ENCODE measurements around the gene HDAC10.
"Not testable (repeated sequence)": the region's sequence is repeated elsewhere in the genome, so short reads cannot be mapped to it uniquely, and the experiment has no call there.

Gene HDAC10

GRCh38 chr22:50285568-50286229, 34.6 kb upstream of the HDAC10 start:
- no peak for DNase-seq (ENCODE audit: low read depth in 2 of 2, low spot score in 1 of 2)

- no peak for DNase-seq (ENCODE audit: low read depth in 2 of 2, low spot score in 1 of 2)
Measured at GRCh38 chr22:50284479-50284878, 33.4 kb upstream of the HDAC10 start.

GRCh38 chr22:50283821-50284220, 32.8 kb upstream of the HDAC10 start:
- DNase-seq (ENCODE audit: low read depth in 2 of 2, low spot score in 1 of 2) = no peak

DNA sequence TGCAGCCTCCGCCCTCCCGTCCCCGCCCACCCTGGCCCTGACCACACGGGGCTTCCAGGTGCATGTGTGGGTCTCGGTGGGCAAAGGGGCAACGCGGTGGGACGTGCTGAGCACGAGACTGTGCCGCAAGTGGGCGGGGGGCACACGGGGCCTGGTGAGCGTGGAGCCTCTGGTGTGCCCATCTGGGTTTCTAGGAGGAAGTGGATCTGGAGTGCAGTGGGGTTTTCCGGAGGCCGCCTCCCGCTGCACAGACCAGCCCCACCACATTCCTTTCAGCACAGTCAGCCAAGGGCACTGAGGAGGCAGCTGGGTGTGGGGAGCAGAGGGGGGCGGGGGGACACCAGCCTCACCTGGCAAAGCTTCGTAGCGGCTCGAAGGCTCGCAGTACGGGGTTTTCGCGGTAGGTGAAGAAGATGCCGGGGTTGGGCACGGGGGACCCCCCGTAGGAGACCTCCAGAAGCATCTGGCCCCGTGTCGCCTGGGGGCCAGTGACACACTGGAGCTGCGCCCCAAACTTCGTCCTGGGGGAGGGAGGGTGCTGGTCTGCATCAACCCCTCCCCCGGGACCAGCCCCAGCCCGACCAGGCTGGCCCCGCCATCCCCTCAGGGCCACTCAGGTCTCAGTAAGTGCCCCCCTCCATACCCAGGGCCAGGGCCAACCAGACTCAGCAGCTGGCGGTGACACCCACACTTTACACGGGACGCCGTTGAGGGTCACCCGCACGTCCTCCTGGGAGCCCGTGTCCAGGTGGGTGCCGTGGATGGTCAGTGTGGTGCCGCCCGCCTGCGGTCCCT, 31.5 kb upstream of the HDAC10 start:
- DNase-seq (ENCODE audit: low read depth in 2 of 2, low spot score in 1 of 2) = no peak

DNA sequence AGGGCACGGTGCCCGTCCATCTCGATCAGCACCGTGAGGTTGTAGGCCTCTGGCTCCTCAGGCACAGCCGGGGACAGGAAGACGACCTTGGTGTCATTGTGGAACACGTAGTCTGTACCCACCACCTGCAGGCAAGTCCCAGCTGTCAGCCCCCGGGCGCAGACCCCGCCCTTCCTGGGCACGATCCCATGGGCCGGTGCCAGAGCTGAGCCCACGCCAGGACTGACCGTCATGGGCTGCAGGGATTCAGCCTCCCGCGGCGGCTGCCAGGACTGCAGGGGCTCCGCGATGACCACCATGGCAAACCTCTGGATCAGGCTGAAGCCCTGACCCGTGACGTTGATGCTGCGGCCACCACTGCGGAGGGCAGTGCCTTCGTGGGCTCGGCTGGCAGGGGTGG, 30.9 kb upstream of the HDAC10 start:
- DNase-seq (ENCODE audit: low read depth in 2 of 2, low spot score in 1 of 2) = no peak

DNA sequence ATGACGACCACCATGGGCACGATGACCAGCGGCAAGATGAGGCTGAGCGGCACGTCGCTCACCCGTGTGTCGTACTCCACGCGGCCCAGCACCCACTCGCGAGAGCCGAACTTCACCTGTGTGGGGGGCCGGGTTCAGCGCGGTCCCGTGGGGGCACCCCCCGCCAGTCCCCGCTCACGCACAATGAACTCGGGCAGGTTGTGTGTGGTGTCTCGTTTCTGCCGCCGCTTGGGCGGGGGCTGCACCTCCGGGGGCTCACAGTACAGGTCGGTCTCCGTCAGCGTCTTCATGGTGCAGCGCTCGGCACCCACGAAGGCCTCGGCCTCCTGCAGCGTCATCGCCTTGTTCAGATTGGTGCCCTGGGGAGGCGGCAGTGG, 30.3 kb upstream of the HDAC10 start:
- no peak for DNase-seq (ENCODE audit: low read depth in 2 of 2, low spot score in 1 of 2)

DNA sequence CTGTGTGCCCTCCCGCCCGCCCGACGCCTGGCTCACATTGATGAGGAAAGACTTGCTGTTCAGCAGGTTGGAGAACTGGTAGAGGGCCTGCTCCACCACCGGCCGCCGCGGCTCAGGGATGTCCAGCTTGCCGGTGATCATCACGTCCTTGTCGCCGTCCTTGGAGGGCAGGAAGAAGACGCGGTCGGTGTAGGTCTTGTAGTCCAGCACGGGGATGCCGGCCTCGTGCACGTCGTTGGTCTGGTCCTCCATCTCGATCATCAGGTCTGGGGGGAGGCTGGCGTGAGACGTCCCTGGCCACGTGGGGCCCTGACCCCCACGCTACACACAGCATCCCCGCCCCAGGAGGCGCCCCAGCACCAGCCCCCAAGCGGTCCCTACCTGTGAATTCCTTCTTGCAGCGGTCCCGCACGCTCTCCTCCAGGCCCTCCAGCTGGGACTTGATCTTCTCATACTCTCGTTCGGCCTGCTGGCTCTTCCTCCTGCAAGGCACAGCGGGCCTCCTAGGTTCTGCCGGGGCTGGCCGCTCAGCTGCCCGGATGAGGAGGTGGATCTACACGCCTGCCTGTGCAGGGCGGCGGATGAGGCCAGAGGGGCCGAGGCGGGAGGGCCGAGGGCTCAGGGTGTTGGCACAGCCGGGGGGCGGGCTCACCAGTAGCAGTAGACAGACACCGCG, 29.8 kb upstream of the HDAC10 start:
- DNase-seq (ENCODE audit: low read depth in 2 of 2, low spot score in 1 of 2) = no peak

- no peak for DNase-seq (ENCODE audit: low read depth in 2 of 2, low spot score in 1 of 2)
Measured at GRCh38 chr22:50280022-50280707, 29.1 kb upstream of the HDAC10 start.

DNA sequence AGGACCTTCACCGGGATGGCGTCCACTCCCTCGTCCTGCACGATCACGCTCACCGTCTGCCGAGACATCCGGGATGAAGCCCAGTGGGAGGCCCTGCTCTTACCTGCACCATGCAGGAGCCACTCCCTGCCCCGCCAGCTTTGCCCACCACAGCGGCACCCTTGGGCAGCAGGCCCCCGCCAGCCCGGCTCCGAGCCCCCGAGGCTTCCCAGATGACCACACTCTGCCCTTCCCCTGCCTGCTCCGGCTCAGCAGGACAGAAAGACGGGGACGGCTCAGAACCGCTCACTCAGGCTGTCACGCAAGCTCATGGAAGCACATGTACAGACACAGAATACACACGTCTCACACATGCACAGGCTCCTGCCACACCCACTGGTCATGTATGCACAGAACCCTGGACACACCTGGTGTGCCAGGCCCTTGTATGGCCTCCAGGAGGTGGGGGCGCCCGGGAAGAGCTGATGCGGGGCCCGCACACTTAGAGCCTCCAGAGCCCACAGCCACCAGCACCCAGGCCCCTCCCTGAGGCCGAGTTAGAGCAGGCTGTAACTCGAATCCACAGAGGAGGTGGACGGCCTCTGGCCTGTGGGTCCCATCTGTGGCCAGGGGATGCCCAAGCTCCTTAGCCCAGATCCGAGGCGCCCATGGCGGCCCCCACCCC, 28.0 kb upstream of the HDAC10 start:
- DNase-seq (ENCODE audit: low read depth in 2 of 2, low spot score in 1 of 2) = no peak

- DNase-seq (ENCODE audit: low read depth in 2 of 2, low spot score in 1 of 2) = no peak
Measured at GRCh38 chr22:50278461-50278860, 27.4 kb upstream of the HDAC10 start.

GRCh38 chr22:50277761-50278160, 26.7 kb upstream of the HDAC10 start:
- no peak for DNase-seq (ENCODE audit: low read depth in 2 of 2, low spot score in 1 of 2)

DNA sequence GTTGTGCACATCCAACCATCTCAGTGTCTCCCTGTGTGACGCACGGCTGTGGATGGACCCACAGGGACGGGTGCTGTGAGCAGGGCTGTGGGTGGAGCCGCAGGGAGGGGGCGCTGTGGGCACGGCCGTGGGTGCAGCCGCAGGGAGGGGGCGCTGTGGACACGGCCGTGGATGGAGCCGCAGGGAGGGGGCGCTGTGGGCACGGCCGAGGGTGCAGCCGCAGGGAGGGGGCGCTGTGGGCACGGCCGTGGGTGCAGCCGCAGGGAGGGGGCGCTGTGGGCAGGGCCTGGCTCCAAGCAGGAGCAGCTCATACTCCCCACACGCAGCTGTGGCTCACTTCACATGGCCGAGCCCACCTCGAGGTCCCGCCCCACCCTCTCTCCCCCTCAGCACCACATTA, 25.1 kb upstream of the HDAC10 start:
- DNase-seq (ENCODE audit: low read depth in 2 of 2, low spot score in 1 of 2) = no peak

- no peak for DNase-seq (ENCODE audit: low read depth in 2 of 2, low spot score in 1 of 2)
Measured at GRCh38 chr22:50275181-50276055, 24.4 kb upstream of the HDAC10 start.

- no peak for DNase-seq (ENCODE audit: low read depth in 2 of 2, low spot score in 1 of 2)
Measured at GRCh38 chr22:50274771-50275170, 23.7 kb upstream of the HDAC10 start.

GRCh38 chr22:50274311-50274710, 23.2 kb upstream of the HDAC10 start:
- no peak for DNase-seq (ENCODE audit: low read depth in 2 of 2, low spot score in 1 of 2)

- DNase-seq (ENCODE audit: low read depth in 2 of 2, low spot score in 1 of 2) = not testable (repeated sequence)
Measured at GRCh38 chr22:50273781-50274180, 22.7 kb upstream of the HDAC10 start.

- DNase-seq (ENCODE audit: low read depth in 2 of 2, low spot score in 1 of 2) = not testable (repeated sequence)
Measured at GRCh38 chr22:50273352-50273751, 22.3 kb upstream of the HDAC10 start.

GRCh38 chr22:50272044-50272802, 21.2 kb upstream of the HDAC10 start:
- no peak for DNase-seq (ENCODE audit: low read depth in 2 of 2, low spot score in 1 of 2)

- no peak for DNase-seq (ENCODE audit: low read depth in 2 of 2, low spot score in 1 of 2)
Measured at GRCh38 chr22:50271519-50271970, 20.5 kb upstream of the HDAC10 start.

All from stimulated activated CD8-positive, alpha-beta memory T cell treated with anti-CD3 and anti-CD28 coated beads, Interleukin-4, amount 100 ng/mL, for 4 hours (primary cell).